GM12891 (cell line): ENCODE results near the gene TLK1.

ENCODE experiments used
- DNase-seq: peaks from one replicate; pipeline ENCODE4 v3.0.0; 2011; ENCODE audit warnings: low spot score; ENCODE audit not compliant: insufficient read length
- FAIRE-seq: peaks from 2 replicates; lab custom pipeline; 2011; peaks lifted over from hg19 to GRCh38; lab: Jason Lieb, UNC
- PAX5 ChIP-seq: IDR thresholded peaks from 2 replicates; pipeline ENCODE4 v1.6.1; 2011; ENCODE audit warnings: low read length, moderate library complexity, mild to moderate bottlenecking; ENCODE audit not compliant: insufficient read depth, severe bottlenecking
- POLR2A ChIP-seq: IDR thresholded peaks from 2 replicates; pipeline ENCODE4 v1.6.1; 2011; ENCODE audit warnings: low read depth, low read length, control low read depth
- POLR2AphosphoS5 ChIP-seq: IDR thresholded peaks from 2 replicates; pipeline ENCODE4 v1.6.1; 2011; ENCODE audit warnings: low read depth, low read length, control low read depth
- POU2F2 ChIP-seq: IDR thresholded peaks from 2 replicates; pipeline ENCODE4 v1.6.1; 2011; ENCODE audit warnings: low read depth, mild to moderate bottlenecking, control low read depth, low read length, moderate library complexity
- SPI1 ChIP-seq: IDR thresholded peaks from 2 replicates; pipeline ENCODE4 v1.6.1; 2011; ENCODE audit warnings: low read depth, low read length, control low read depth
- TAF1 ChIP-seq: IDR thresholded peaks from 2 replicates; pipeline ENCODE4 v1.6.1; 2011; ENCODE audit warnings: low read depth, low read length, control low read depth

TLK1 gene

DNA sequence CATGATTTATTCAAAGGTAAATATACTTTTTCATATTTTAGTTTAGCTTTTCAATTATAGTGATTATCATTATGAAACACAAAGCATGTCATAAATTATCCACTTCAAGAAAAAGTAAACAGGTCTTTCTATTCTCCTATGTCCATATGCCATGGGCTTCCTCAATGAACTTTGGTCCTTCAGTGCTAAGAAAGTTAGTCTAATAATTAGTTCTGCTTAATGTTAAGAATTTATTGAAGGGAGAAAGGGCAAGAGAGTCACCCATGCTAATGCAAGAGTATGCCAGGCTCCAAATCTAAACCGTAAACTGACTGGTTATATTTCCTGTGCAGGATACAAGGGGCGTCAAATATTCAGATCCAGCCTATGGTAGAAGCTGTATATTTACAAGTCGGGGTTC is 135.5 kb downstream of the TLK1 start:
- FAIRE-seq = no peak
- TF ChIP-seq POLR2A = no peak
- TF ChIP-seq SPI1 = no peak
- TF ChIP-seq PAX5 = no peak
- no peak for TF ChIP-seq POU2F2
- no peak for TF ChIP-seq POLR2AphosphoS5
- no peak for TF ChIP-seq TAF1
- no peak for DNase-seq

DNA sequence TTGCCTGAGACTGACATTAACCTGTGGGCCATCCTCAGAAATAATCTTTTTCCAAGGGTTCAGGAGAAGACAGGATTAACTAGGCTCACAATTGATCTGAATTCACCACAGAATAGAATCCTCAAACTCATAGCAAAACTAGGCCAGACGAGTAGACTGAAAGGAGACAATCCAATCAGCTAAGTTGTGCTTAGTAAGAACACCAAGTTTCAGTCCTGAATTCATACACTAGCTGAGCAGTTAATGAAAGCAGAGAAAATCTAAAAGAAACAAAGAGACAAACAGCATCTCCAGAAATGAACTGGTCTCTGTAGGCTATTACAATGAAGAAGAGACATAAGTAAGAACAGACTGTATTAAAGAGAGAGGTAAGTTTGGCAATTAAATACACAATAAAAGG is 142.2 kb downstream of the TLK1 start:
- peak; percentile 81 for FAIRE-seq
- peak; percentile 18 for DNase-seq
- TF ChIP-seq POLR2A (no peak), POU2F2 (no peak), POLR2AphosphoS5 (no peak), SPI1 (no peak), TAF1 (no peak), PAX5 (no peak)

DNA sequence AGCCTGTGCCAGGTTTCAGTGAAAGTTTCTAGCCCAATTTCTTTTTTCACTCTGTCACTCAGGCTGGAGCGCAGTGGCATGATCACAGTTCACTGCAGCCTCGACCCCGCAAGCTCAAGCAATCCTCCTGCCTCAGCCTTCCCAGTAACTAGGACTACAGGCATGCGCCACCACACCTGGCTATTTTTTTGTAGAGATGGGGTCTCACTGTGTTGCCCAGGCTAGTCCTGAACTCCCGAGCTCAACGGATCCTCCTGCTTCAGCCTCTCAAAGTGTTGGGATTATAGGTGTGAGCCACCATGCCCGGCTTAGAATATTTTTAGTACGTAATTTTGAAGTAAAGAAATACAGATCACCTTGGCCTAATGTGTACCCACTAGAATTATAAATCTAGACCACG is 144.6 kb downstream of the TLK1 start:
- no peak for FAIRE-seq
- no peak for TF ChIP-seq POU2F2
- no peak for TF ChIP-seq POLR2A
- TF ChIP-seq TAF1 = no peak
- TF ChIP-seq SPI1 = no peak
- no peak for TF ChIP-seq PAX5
- TF ChIP-seq POLR2AphosphoS5 = no peak
- DNase-seq = no peak

DNA sequence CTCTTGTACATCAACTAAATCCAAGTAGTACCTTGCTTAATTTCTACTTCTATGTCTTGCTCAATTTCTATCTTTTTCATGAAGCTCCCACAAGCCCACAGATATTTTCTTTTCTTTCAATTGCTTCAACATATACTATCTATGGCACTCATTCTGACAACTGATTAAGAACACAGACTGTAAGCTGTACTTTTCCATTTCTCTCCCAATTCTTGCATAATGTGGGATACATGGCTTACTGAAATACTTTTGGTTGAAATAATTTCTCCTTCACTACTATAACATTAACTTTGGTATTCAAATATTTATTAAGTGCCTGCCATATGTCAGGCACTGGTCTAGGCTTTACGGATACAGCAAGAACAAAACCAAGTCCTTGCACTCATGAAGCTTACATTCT is 146.8 kb downstream of the TLK1 start:
- FAIRE-seq (no peak), DNase-seq (no peak)
- TF ChIP-seq SPI1 (no peak), POLR2A (no peak), POLR2AphosphoS5 (no peak), PAX5 (no peak), POU2F2 (no peak), TAF1 (no peak)

DNA sequence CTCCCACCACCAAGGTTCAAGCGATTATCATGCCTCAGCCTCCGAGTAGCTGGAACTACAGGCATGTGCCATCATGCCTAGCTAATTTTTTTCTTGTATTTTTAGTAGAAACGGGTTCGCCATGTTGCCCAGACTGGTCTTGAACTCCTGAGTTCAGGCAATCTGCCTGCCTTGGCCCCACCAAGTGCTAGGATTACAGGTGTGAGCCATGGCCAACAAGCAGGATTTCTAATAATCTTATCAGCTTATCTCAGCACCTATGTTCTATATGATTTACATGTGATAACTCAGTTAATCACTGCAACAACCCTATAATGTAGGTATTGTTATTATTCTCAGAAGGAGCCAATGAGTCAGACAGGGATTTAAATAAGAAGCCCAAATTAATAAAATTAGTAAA is 151.3 kb downstream of the TLK1 start:
- TF ChIP-seq SPI1 (no peak), TAF1 (no peak), POLR2A (no peak), POLR2AphosphoS5 (no peak), POU2F2 (no peak), PAX5 (no peak)
- no peak for FAIRE-seq
- no peak for DNase-seq

DNA sequence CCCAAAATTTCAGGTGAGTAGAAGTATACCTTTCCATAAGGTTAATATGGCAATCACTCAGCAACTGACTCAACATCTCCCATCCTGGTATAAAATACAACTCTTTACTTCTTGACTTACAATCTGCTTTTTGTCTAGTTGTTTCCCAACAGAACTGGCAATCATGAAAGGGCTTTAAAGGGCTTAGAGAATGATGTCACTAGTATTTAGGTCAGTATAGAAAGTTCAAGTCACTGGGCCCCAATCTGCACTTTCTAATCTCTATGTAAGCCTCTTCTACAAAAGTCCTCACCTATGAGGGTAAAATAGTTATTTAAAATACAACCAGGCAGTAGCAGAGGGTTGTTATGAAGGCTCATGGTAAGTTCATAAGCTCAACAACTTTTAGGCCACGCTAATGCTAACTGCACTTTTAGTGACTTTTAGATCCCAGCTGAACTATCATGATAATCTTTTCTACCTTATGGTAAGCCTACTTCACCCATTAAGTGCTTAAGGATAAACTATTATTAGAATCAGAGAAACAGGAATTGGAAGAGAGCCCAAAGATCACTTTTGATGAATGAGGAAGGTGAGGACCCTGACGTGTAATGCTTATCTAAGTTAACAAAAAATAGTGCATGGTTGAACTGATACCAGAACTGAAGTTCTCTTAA is 152.0 kb downstream of the TLK1 start:
- TF ChIP-seq TAF1 (no peak), SPI1 (no peak), POU2F2 (no peak), POLR2A (no peak), PAX5 (no peak), POLR2AphosphoS5 (no peak)
- FAIRE-seq (no peak), DNase-seq (no peak)

DNA sequence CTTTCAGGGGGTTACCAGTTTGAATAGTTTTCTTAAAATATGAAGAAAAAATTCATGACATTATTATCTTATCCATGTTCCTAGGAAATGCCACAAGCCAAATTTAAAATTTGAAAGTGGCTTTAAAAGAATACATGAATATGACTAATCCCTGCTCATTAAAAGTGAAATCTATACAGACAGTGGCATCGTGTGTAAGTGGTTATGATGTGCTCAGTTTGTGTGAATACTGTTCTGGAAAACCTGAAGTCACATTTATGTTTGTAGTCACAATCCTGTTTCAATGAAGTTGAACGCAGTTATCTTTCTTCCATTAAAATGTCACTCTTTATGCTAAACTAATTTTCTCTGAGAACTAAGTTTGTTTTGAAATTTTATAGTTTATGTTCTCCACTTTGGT is 155.9 kb downstream of the TLK1 start:
- no peak for DNase-seq
- FAIRE-seq = no peak
- TF ChIP-seq POLR2AphosphoS5 = no peak
- no peak for TF ChIP-seq PAX5
- TF ChIP-seq POLR2A = no peak
- TF ChIP-seq POU2F2 = no peak
- no peak for TF ChIP-seq TAF1
- no peak for TF ChIP-seq SPI1

DNA sequence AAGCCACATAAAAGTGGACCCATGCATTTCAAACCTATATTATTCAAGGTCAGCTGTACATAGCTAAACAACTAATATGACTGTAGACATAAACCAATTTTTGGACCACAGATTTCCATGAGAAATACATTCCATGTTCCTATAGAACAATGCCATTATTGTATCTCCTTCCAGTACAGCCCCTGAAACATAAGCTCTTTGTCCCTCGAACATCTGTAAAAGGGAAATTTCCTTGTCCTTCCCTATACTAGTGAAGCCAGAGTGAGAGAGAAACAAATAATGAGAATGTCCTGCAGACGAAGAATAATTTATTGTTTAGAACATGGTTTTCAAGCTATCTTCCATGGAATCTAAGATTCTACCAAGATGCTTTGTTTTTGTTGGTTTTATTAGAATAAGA is 156.3 kb downstream of the TLK1 start:
- TF ChIP-seq POLR2A = no peak
- TF ChIP-seq SPI1 = no peak
- no peak for TF ChIP-seq TAF1
- no peak for TF ChIP-seq POLR2AphosphoS5
- TF ChIP-seq PAX5 = no peak
- TF ChIP-seq POU2F2 = no peak
- FAIRE-seq (no peak), DNase-seq (no peak)

DNA sequence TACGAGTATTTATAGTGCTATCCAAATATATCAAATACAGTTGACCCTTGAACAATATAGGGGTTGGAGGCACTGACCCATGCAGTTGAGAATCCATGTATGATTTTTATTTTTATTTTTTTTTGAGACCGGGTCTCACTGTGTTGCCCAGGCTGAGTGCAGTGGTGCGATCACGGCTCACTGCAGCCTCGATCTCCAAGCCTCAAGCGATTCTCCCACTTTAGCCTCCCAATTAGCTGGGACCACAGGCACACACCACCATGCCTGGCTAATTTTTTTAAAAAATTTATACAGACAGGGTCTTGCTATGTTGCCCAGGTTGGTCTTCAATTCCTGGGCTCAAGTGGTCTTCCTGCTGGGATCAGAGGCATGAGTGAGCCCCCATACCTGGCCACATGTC is 161.0 kb downstream of the TLK1 start:
- DNase-seq (no peak), FAIRE-seq (no peak)
- TF ChIP-seq SPI1 (no peak), POLR2A (no peak), PAX5 (no peak), POU2F2 (no peak), TAF1 (no peak), POLR2AphosphoS5 (no peak)

DNA sequence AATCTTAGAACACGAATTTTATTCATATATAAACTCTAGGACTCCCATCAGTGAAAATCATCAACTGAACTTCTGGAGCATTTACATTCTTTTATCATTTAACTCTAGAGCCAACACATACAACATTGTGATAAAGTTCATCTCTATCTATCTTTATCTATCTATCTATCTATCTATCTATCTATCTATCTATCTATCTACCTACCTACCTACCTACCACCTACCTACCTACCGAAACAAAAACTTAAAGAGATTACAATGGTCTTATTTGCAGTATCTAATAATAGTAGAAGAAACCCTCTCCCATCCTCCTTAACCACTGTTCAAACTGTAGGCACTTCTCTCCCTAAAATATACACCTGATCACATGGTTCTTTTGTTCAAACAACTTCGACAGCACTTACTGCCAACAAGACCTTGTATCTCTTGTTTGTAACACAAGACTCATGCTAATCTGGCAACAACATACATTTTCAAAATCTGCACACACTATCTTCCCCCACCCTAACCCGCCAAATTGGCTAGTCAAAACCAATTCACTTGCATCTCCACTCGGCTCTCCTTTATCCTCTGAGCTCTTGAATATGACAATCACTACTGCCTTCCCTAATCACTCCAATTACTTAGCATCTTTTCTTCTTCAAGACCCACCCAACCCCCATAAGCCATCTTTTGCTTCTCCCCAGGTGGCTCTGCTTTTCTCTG is 162.6 kb downstream of the TLK1 start:
- no peak for DNase-seq
- TF ChIP-seq POU2F2 (no peak), POLR2A (no peak), PAX5 (no peak), POLR2AphosphoS5 (no peak), SPI1 (no peak), TAF1 (no peak)
- no peak for FAIRE-seq
